Suprapubic skin (tissue), 3 donors: Measurements from ENCODE around the gene G6PC3.

Experiments
- POLR2A ChIP-seq, 2 donors: fragments of 450-650 bp; IDR thresholded peaks; one replicate each; pipeline ENCODE4 v1.6.1; 2017; ENCODE audit warnings: antibody characterized with exemption in 2 of 2, mild to moderate bottlenecking in 2 of 2, moderate library complexity in 2 of 2
- TF ChIP-seq, protein P1 (sequence below), 2 donors: fragments of 200-600 bp in 1 of 2; fragments of 450-650 bp in 1 of 2; sonication (generic) in 1 of 2; IDR thresholded peaks; one replicate each; pipeline ENCODE4 v1.5.1; 2016 to 2019; ENCODE audit warnings: antibody characterized with exemption in 2 of 2, mild to moderate bottlenecking in 1 of 2, moderate library complexity in 1 of 2

GRCh38 chr17:44023545-44024270 is 46.8 kb upstream of the G6PC3 start:
- TF ChIP-seq, protein P1, sequence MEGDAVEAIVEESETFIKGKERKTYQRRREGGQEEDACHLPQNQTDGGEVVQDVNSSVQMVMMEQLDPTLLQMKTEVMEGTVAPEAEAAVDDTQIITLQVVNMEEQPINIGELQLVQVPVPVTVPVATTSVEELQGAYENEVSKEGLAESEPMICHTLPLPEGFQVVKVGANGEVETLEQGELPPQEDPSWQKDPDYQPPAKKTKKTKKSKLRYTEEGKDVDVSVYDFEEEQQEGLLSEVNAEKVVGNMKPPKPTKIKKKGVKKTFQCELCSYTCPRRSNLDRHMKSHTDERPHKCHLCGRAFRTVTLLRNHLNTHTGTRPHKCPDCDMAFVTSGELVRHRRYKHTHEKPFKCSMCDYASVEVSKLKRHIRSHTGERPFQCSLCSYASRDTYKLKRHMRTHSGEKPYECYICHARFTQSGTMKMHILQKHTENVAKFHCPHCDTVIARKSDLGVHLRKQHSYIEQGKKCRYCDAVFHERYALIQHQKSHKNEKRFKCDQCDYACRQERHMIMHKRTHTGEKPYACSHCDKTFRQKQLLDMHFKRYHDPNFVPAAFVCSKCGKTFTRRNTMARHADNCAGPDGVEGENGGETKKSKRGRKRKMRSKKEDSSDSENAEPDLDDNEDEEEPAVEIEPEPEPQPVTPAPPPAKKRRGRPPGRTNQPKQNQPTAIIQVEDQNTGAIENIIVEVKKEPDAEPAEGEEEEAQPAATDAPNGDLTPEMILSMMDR (IDR thresholded peaks at IDR 0.05) = no peak
- no peak for TF ChIP-seq POLR2A (IDR thresholded peaks at IDR 0.05)
